OCI-LY3 (cell line): Measurements from ENCODE around the gene INCENP.

ENCODE experiments used
- H2AFZ ChIP-seq: fragments of 200-600, 300-600 bp; shearing (Covaris generic); 2 replicates; pipeline ENCODE4 v1.6.0; 2014; ENCODE audit warnings: antibody characterized with exemption, low read depth, low read length
- H3K27ac ChIP-seq: fragments of 200-600, 300-600 bp; sonication (generic); 2 replicates; pipeline ENCODE4 v1.5.1; 2014; ENCODE audit warnings: mild to moderate bottlenecking, low read length, moderate library complexity, mixed read lengths
- H3K27me3 ChIP-seq: fragments of 200-600, 300-600 bp; sonication (generic); 2 replicates; pipeline ENCODE4 v1.6.1; 2014; ENCODE audit warnings: low read depth, low read length, mixed read lengths
- H3K36me3 ChIP-seq: fragments of 200-600, 300-600 bp; sonication (generic); replicated peaks from 2 replicates; pipeline ENCODE3; 2014; ENCODE audit warnings: low read depth, low read length, mixed read lengths
- H3K4me1 ChIP-seq: fragments of 300-600, 200-600 bp; sonication (generic); 2 replicates; pipeline ENCODE4 v1.6.1; 2014; ENCODE audit warnings: low read length, mixed read lengths
- H3K4me2 ChIP-seq: fragments of 200-600, 300-600 bp; sonication (generic); 2 replicates; pipeline ENCODE4 v1.6.1; 2014; ENCODE audit warnings: low read length, mixed read lengths
- H3K4me3 ChIP-seq: fragments of 300-600, 200-600 bp; sonication (generic); 2 replicates; pipeline ENCODE4 v1.5.1; 2014; ENCODE audit warnings: antibody characterized with exemption, mild to moderate bottlenecking, low read length, moderate library complexity
- H3K79me2 ChIP-seq: fragments of 300-600, 200-600 bp; shearing (Covaris generic); 2 replicates; pipeline ENCODE4 v1.6.1; 2014; ENCODE audit warnings: mild to moderate bottlenecking, low read length, mixed read lengths
- H3K9ac ChIP-seq: fragments of 300-600, 200-600 bp; shearing (Covaris generic); 2 replicates; pipeline ENCODE4 v1.6.0; 2014; ENCODE audit warnings: mild to moderate bottlenecking, low read length, moderate library complexity
- H3K9me3 ChIP-seq: fragments of 200-600, 300-600 bp; shearing (Covaris generic); 2 replicates; pipeline ENCODE4 v1.6.1; 2014; ENCODE audit warnings: low read length, mixed read lengths; ENCODE audit not compliant: insufficient read depth
- H4K20me1 ChIP-seq: fragments of 200-600, 300-600 bp; sonication (generic); 2 replicates; pipeline ENCODE4 v1.6.1; 2016; ENCODE audit warnings: low read length, mixed read lengths; ENCODE audit not compliant: insufficient read depth
- EZH2phosphoT487 ChIP-seq: fragments of 200-600 bp; shearing (Covaris generic); IDR thresholded peaks from 2 replicates; pipeline ENCODE4 v1.6.1; 2018; ENCODE audit warnings: antibody characterized with exemption, mixed run types, low read depth
- TF ChIP-seq, protein P1 (sequence below): fragments of 200-600, 300-600 bp; sonication (generic); IDR thresholded peaks from 2 replicates; pipeline ENCODE4 v1.5.1; 2014; ENCODE audit warnings: antibody characterized with exemption, low read length, low read depth

INCENP gene

DNA sequence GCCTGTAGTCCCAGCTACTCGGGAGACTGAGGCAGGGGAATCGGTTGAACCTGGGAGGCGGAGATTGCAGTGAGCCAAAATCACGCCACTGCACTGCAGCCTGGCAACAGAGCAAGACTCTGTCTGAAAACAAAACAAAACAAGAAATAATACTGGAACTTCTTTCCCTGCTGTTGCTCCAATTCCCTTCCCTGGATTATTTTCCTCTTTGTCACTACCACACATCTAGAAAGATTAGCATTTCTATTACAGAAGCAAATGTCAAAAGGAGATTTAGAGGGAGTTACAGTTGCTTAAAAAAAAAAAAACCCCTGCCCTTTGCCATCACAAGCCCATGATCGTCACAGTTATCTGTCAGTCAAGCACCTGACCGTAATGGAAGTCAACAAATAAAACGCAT is 48.5 kb downstream of the INCENP start:
- H2AFZ ChIP-seq = no peak overlapping the region
- H3K36me3 ChIP-seq = no peaks in the 10 kb centered on the region
- H3K4me1 ChIP-seq = no peaks in the 10 kb centered on the region
- no peaks in the 10 kb centered on the region for H3K79me2 ChIP-seq
- H3K9me3 ChIP-seq = no peaks in the 10 kb centered on the region
- no peaks in the 10 kb centered on the region for H4K20me1 ChIP-seq
- H3K4me3 ChIP-seq = no peak overlapping the region
- peaks cover 47% of the 10 kb centered on the region for H3K27me3 ChIP-seq
- no peak overlapping the region for H3K9ac ChIP-seq
- TF ChIP-seq, protein P1, sequence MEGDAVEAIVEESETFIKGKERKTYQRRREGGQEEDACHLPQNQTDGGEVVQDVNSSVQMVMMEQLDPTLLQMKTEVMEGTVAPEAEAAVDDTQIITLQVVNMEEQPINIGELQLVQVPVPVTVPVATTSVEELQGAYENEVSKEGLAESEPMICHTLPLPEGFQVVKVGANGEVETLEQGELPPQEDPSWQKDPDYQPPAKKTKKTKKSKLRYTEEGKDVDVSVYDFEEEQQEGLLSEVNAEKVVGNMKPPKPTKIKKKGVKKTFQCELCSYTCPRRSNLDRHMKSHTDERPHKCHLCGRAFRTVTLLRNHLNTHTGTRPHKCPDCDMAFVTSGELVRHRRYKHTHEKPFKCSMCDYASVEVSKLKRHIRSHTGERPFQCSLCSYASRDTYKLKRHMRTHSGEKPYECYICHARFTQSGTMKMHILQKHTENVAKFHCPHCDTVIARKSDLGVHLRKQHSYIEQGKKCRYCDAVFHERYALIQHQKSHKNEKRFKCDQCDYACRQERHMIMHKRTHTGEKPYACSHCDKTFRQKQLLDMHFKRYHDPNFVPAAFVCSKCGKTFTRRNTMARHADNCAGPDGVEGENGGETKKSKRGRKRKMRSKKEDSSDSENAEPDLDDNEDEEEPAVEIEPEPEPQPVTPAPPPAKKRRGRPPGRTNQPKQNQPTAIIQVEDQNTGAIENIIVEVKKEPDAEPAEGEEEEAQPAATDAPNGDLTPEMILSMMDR = no peak
- TF ChIP-seq EZH2phosphoT487 = no peak
- no peak overlapping the region for H3K27ac ChIP-seq
- no peak overlapping the region for H3K4me2 ChIP-seq

DNA sequence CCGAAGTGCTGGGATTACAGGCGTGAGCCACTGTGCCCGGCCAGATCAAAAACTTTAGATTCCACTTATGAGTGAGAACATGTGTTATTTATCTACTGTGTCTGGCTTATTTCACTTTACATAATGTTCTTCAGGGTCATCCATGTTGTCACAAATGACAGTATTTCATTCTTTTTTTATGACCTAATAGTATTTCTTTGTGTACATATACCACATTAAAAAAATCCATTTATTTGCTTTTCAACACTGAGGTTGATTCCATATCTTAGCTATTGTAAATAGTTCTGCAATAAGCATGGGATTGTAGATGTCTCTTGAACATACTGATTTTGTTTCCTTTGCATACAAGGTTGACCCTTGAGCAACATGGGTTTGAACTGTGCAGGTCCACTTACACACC is 53.0 kb downstream of the INCENP start:
- no peaks in the 10 kb centered on the region for H3K9me3 ChIP-seq
- H3K36me3 ChIP-seq = no peaks in the 10 kb centered on the region
- TF ChIP-seq EZH2phosphoT487 = no peak
- TF ChIP-seq, protein P1 = no peak
- no peaks in the 10 kb centered on the region for H3K79me2 ChIP-seq
- no peaks in the 10 kb centered on the region for H4K20me1 ChIP-seq
- no peak overlapping the region for H3K9ac ChIP-seq
- peaks cover 58% of the 10 kb centered on the region for H3K27me3 ChIP-seq
- H3K4me2 ChIP-seq = no peak overlapping the region
- H3K27ac ChIP-seq = no peak overlapping the region
- no peak overlapping the region for H2AFZ ChIP-seq
- H3K4me3 ChIP-seq = no peak overlapping the region
- no peaks in the 10 kb centered on the region for H3K4me1 ChIP-seq

DNA sequence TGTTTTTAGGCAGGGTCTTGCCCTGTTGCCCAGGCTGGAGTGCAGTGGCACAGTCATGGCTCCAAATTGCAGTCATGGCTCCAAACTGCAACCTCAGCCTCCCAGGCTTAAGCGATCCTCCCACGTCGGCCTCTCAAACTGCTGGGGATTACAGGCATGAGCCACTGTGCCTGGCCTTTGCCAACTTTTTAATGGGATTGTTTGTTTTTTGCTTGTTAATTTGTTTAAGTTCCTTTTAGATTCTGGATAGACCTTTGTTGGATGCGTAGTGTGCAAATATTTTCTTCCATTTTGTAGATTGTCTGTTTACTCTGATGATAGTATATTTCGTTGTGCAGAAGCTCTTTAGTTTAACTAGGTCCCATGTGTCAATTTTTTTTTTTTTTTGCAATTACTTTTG is 56.2 kb downstream of the INCENP start:
- no peak overlapping the region for H3K4me2 ChIP-seq
- no peaks in the 10 kb centered on the region for H4K20me1 ChIP-seq
- H3K36me3 ChIP-seq = no peaks in the 10 kb centered on the region
- H3K9ac ChIP-seq = no peak overlapping the region
- no peak for TF ChIP-seq EZH2phosphoT487
- TF ChIP-seq, protein P1 = no peak
- no peak overlapping the region for H2AFZ ChIP-seq
- H3K27ac ChIP-seq = no peak overlapping the region
- no peaks in the 10 kb centered on the region for H3K9me3 ChIP-seq
- no peak overlapping the region for H3K4me3 ChIP-seq
- peaks cover 52% of the 10 kb centered on the region for H3K27me3 ChIP-seq
- H3K79me2 ChIP-seq = no peaks in the 10 kb centered on the region
- no peaks in the 10 kb centered on the region for H3K4me1 ChIP-seq

DNA sequence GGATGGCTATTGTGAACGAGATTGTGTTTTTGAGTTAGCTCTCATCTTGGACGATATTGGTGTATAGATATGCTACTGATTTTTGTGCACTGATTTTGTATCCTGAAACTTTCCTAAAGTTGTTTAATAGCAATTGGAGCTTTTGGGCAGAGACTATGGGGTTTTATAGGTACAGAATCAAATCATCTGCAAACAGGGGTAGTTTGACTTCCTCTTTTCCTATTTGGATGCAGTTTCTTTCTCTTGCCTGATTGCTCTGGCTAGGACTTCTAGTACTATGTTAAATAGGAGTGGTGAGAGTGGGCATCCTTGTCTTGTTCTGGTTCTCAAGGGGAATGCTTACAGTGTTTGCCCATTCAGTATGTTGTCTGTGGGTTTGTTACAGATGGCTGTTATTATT is 57.3 kb downstream of the INCENP start:
- TF ChIP-seq EZH2phosphoT487 = no peak
- TF ChIP-seq, protein P1 = no peak
- Histone ChIP-seq H3K4me3 (no peak overlapping the region), H3K4me2 (no peak overlapping the region), H3K9me3 (no peaks in the 10 kb centered on the region), H3K36me3 (no peaks in the 10 kb centered on the region), H4K20me1 (no peaks in the 10 kb centered on the region), H3K27ac (no peak overlapping the region), H3K4me1 (no peaks in the 10 kb centered on the region), H3K79me2 (no peaks in the 10 kb centered on the region), H3K9ac (no peak overlapping the region), H3K27me3 (peaks cover 49% of the 10 kb centered on the region), H2AFZ (no peak overlapping the region)
